HEK293 (cell line): ENCODE data around the gene PBX3.

ENCODE experiments used
- CTCF ChIP-seq: fragments of 450-650 bp; formaldehyde crosslinking; IDR thresholded peaks from 2 replicates; pipeline ENCODE4 v1.5.1; 2016; ENCODE audit warnings: missing biosample characterization, missing genetic modification characterization
- FEZF1 ChIP-seq: fragments of 450-650 bp; formaldehyde crosslinking; IDR thresholded peaks from 2 replicates; pipeline ENCODE4 v1.5.1; 2016; ENCODE audit warnings: missing biosample characterization, missing genetic modification characterization
- HOXA7 ChIP-seq: sonication (generic); formaldehyde crosslinking; IDR thresholded peaks from 2 replicates; pipeline ENCODE4 v1.8.1; 2022; ENCODE audit warnings: missing genetic modification reagents, borderline replicate concordance
- KLF1 ChIP-seq: fragments of 450-650 bp; formaldehyde crosslinking; IDR thresholded peaks from 2 replicates; pipeline ENCODE4 v1.5.1; 2016; ENCODE audit warnings: missing biosample characterization, missing genetic modification characterization
- KLF16 ChIP-seq: fragments of 450-650 bp; formaldehyde crosslinking; IDR thresholded peaks from 2 replicates; pipeline ENCODE4 v1.5.1; 2017; ENCODE audit warnings: missing biosample characterization, missing genetic modification characterization
- ZEB2 ChIP-seq: fragments of 450-650 bp; formaldehyde crosslinking; IDR thresholded peaks from 2 replicates; pipeline ENCODE4 v1.5.1; 2016; ENCODE audit warnings: missing biosample characterization, missing genetic modification characterization
- ZNF138 ChIP-seq: fragments of 450-650 bp; formaldehyde crosslinking; IDR thresholded peaks from 2 replicates; pipeline ENCODE4 v1.5.1; 2016; ENCODE audit warnings: missing biosample characterization, missing genetic modification characterization, borderline replicate concordance
- ZNF175 ChIP-seq: fragments of 450-650 bp; formaldehyde crosslinking; IDR thresholded peaks from 2 replicates; pipeline ENCODE4 v1.5.1; 2016; ENCODE audit warnings: missing biosample characterization, missing genetic modification characterization
- ZNF423 ChIP-seq: fragments of 450-650 bp; formaldehyde crosslinking; IDR thresholded peaks from 2 replicates; pipeline ENCODE4 v1.5.1; 2016; ENCODE audit warnings: missing biosample characterization, missing genetic modification characterization
- ZNF561 ChIP-seq: fragments of 450-650 bp; IDR thresholded peaks from 2 replicates; pipeline ENCODE4 v1.5.1; 2018; ENCODE audit warnings: missing biosample characterization, missing genetic modification characterization, borderline replicate concordance
- ZNF704 ChIP-seq: fragments of 450-650 bp; formaldehyde crosslinking; IDR thresholded peaks from 2 replicates; pipeline ENCODE4 v1.5.1; 2016; ENCODE audit warnings: missing biosample characterization, missing genetic modification characterization

- TF ChIP-seq HOXA7 (no peak), CTCF (tag by site-specific recombination) (no peak), FEZF1 (tag by site-specific recombination) (no peak), ZNF704 (tag by site-specific recombination) (no peak), ZNF561 (no peak), ZNF138 (no peak), KLF1 (tag by site-specific recombination) (no peak), ZNF423 (tag by site-specific recombination) (no peak), KLF16 (tag by site-specific recombination) (no peak), ZNF175 (no peak), ZEB2 (tag by site-specific recombination) (no peak)
These were observed 247.1 kb downstream of the PBX3 start for GRCh38 chr9:125994066-125994943.
